ENCODE data around the gene NRIP2. TPM values are rescaled to one million over a fixed set of nuclear protein-coding genes. Genes with fewer than 3 reads are reported as not detected.

The NRIP2 gene
- total and polyA plus RNA-seq, 10 of the 15 experiments (the other 5 are each of a cell fraction or from before 2014, with no cell fraction given): 0.04 to 0.83 (median 0.42) TPM; not detected in 7

DNA sequence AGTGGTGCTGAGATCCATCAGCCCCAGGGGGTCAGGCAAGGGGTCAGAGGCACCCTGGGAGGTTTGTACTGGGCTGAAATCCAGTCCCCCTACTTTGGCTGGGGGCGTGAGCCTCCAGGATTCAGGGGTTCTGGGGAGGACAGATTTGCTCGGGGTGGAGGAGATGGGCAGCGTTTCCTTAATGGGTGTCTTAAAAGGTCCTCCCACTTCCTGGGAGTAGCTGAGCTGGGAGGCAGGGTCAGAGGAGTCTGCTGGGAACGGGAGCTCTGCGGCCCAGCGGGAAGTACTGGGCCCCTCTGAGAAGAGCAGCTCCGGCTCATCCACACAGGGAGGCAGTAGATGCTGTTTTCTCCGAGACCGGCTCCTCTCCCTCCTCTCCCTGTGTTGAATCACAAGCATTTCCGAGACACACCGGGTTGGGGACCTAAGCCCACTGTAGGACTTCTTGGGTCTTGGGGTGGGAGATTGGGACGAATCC, 24.1 kb upstream of the NRIP2 start:
- H3K79me2 ChIP-seq (ENCODE audit: control insufficient read depth, insufficient read depth, low read length): no peaks in the 10 kb centered on the region
- H4K20me1 ChIP-seq (ENCODE audit: control insufficient read depth, insufficient read depth): no peaks in the 10 kb centered on the region
- no peaks in the 10 kb centered on the region for H3K4me1 ChIP-seq (ENCODE audit: control insufficient read depth, insufficient read depth, low read length)
- ChIA-PET CTCF (no interaction called here), RAD21 (ENCODE audit: unreplicated experiment) (no interaction called here), SMC1A (ENCODE audit: uncharacterized antibody, unreplicated experiment) (interaction anchor here (1.6 kb wide), 1 partner anchor 15 kb away, joined by 3 read pairs; no protein-coding TSS in a partner anchor), POLR2A (no interaction called here)
- H3K36me3 ChIP-seq (ENCODE audit: control insufficient read depth in 2 of 2, insufficient read depth in 2 of 2, low read length in 1 of 2): peaks cover 16 to 17% of the 10 kb centered on the region in 2 experiments; a peak in 3 of 4 replicates
- H3K9me3 ChIP-seq (replicated peaks; ENCODE audit: control insufficient read depth, insufficient read depth, low read length): no peaks in the 10 kb centered on the region
- WGBS (ENCODE audit: insufficient coverage, insufficient replicate concordance, low lambda C conversion rate, missing lambda C conversion rate): 97% methylated on average over 12 of the region's 12 CpGs
- ATAC-seq: no peak
- no peaks in the 10 kb centered on the region for H3K27me3 ChIP-seq (replicated peaks in 1 of 2; ENCODE audit: control insufficient read depth in 2 of 2, insufficient read depth in 2 of 2, low read length in 1 of 2)
- H3K4me2 ChIP-seq (ENCODE audit: control insufficient read depth, insufficient read depth): no peak overlapping the region
- no peak overlapping the region for H3K9ac ChIP-seq (ENCODE audit: control insufficient read depth, insufficient read depth, low read length)
- no peak overlapping the region for H2AFZ ChIP-seq (ENCODE audit: control insufficient read depth, low read depth, low read length)
- no peak for FAIRE-seq
- H3K27ac ChIP-seq (ENCODE audit: control insufficient read depth, insufficient read depth): no peak overlapping the region
- BruUV-seq (replicated peaks): no TSS peak
- in situ Hi-C loops (cut with MboI): no loop called here
- intact Hi-C loops (cut with micrococcal nuclease; ENCODE audit: unreplicated experiment): no loop called here
- H3K4me3 ChIP-seq: no peak overlapping the region
- DNase-seq (ENCODE audit: low read depth, low spot score): no peak
- TF ChIP-seq JUNB (IDR thresholded peaks at IDR 0.05): no peak
- TF ChIP-seq POLR2AphosphoS2 (IDR thresholded peaks at IDR 0.05; ENCODE audit: low read depth, low read length): no peak
- no peak for TF ChIP-seq RBBP5 (conservative IDR thresholded peaks at IDR 0.05)
- no peak for TF ChIP-seq NFYB (IDR thresholded peaks at IDR 0.05; ENCODE audit: insufficient read depth, low read depth, low read length)
- no peak for TF ChIP-seq PAX8 (IDR thresholded peaks at IDR 0.05)
- no peak for TF ChIP-seq SREBF1 (IDR thresholded peaks at IDR 0.05; ENCODE audit: low read length)
- TF ChIP-seq, protein P1, sequence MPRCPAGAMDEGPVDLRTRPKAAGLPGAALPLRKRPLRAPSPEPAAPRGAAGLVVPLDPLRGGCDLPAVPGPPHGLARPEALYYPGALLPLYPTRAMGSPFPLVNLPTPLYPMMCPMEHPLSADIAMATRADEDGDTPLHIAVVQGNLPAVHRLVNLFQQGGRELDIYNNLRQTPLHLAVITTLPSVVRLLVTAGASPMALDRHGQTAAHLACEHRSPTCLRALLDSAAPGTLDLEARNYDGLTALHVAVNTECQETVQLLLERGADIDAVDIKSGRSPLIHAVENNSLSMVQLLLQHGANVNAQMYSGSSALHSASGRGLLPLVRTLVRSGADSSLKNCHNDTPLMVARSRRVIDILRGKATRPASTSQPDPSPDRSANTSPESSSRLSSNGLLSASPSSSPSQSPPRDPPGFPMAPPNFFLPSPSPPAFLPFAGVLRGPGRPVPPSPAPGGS (IDR thresholded peaks at IDR 0.05; ENCODE audit: borderline replicate concordance, insufficient read depth, low read depth, low read length, poor library complexity, severe bottlenecking): no peak
- no peak for TF ChIP-seq ZBTB4 (CRISPR knock-in tag; IDR thresholded peaks at IDR 0.05)
- TF ChIP-seq MEF2B (IDR thresholded peaks at IDR 0.05; ENCODE audit: partially characterized antibody, poor library complexity, severe bottlenecking): no peak
- no peak for TF ChIP-seq MTA3 (IDR thresholded peaks at IDR 0.05; ENCODE audit: borderline replicate concordance, low read length)
- TF ChIP-seq TCF7 (IDR thresholded peaks at IDR 0.05; ENCODE audit: borderline replicate concordance): no peak
- TF ChIP-seq MYC (IDR thresholded peaks at IDR 0.05; ENCODE audit: insufficient read depth, insufficient read length, insufficient replicate concordance, low read length, severe bottlenecking): no peak
- no peak for TF ChIP-seq FOXK2 (IDR thresholded peaks at IDR 0.05)
- no peak for TF ChIP-seq IKZF1 (conservative IDR thresholded peaks at IDR 0.05)
- TF ChIP-seq, protein P2, sequence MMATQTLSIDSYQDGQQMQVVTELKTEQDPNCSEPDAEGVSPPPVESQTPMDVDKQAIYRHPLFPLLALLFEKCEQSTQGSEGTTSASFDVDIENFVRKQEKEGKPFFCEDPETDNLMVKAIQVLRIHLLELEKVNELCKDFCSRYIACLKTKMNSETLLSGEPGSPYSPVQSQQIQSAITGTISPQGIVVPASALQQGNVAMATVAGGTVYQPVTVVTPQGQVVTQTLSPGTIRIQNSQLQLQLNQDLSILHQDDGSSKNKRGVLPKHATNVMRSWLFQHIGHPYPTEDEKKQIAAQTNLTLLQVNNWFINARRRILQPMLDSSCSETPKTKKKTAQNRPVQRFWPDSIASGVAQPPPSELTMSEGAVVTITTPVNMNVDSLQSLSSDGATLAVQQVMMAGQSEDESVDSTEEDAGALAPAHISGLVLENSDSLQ (IDR thresholded peaks at IDR 0.05): no peak
- no peak for TF ChIP-seq RB1 (IDR thresholded peaks at IDR 0.05; ENCODE audit: borderline replicate concordance)
- TF ChIP-seq NFIC (IDR thresholded peaks at IDR 0.05; ENCODE audit: low read depth, low read length): no peak
- TF ChIP-seq SIN3A (IDR thresholded peaks at IDR 0.05; ENCODE audit: low read depth, low read length): no peak
- TF ChIP-seq, protein P3, sequence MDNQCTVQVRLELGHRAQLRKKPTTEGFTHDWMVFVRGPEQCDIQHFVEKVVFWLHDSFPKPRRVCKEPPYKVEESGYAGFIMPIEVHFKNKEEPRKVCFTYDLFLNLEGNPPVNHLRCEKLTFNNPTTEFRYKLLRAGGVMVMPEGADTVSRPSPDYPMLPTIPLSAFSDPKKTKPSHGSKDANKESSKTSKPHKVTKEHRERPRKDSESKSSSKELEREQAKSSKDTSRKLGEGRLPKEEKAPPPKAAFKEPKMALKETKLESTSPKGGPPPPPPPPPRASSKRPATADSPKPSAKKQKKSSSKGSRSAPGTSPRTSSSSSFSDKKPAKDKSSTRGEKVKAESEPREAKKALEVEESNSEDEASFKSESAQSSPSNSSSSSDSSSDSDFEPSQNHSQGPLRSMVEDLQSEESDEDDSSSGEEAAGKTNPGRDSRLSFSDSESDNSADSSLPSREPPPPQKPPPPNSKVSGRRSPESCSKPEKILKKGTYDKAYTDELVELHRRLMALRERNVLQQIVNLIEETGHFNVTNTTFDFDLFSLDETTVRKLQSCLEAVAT (IDR thresholded peaks at IDR 0.05): no peak
